HG03039 (cell line): ENCODE results near the gene TMEM8B.

Experiments used
- ATAC-seq: cut with Tn5 transposase; IDR thresholded peaks from one replicate; pipeline ENCODE4 v1.9.1; 2021; ENCODE audit warnings: mild to moderate bottlenecking, moderate library complexity; ENCODE audit not compliant: unreplicated experiment

TMEM8B gene, protein sequence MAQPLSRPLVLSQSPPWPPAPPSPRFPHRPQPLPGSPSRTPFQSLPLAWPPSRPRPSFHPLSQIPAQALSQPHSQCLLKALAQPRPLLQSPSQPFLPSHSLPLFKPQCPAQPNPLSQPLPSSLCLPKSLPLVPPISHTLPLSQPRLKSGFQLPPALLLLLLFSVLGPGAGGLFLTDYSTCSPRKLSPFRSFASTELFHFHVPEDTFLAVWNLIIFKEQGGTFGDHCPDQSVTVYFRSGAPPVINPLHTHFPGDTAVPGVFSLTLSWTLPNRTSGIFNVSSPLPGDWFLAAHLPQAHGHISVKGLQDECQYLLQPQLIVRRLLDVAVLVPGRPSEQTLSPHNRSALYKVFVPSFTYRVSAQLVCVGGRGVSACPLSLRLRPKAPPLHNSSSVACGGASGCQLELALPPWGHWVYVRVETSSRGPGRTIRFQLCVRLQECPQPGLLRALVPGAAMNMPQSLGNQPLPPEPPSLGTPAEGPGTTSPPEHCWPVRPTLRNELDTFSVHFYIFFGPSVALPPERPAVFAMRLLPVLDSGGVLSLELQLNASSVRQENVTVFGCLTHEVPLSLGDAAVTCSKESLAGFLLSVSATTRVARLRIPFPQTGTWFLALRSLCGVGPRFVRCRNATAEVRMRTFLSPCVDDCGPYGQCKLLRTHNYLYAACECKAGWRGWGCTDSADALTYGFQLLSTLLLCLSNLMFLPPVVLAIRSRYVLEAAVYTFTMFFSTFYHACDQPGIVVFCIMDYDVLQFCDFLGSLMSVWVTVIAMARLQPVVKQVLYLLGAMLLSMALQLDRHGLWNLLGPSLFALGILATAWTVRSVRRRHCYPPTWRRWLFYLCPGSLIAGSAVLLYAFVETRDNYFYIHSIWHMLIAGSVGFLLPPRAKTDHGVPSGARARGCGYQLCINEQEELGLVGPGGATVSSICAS

GRCh38 chr9:35829084-35829763 lies at the start of gene TMEM8B:
Gene TMEM8B, plus strand, starts transcription at chr9:35829228. Its CDS starts 220 bp downstream, at chr9:35829448.
- peak; percentile 65 for ATAC-seq

GRCh38 chr9:35781066-35781465 lies 48.0 kb upstream of the TMEM8B start:
- no peak for ATAC-seq

DNA sequence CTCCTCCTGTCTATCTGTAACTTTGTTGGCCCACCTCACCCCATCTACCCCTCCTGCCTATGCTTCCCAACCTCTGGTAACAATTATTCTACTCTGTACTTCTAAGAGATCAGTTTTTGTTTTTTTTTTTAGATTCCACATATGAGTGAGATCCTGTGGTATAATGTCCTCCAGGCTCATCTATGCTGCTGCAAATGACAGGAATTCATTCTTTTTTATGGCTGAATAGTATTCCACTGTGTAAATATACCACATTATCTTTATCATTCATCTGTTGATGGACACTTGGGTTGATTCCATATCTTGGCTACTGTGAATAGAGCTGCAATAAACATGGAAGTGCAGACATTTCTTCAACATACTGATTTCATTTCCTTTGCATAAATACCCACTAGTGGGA lies 45.6 kb upstream of the TMEM8B start:
- ATAC-seq: no peak

DNA sequence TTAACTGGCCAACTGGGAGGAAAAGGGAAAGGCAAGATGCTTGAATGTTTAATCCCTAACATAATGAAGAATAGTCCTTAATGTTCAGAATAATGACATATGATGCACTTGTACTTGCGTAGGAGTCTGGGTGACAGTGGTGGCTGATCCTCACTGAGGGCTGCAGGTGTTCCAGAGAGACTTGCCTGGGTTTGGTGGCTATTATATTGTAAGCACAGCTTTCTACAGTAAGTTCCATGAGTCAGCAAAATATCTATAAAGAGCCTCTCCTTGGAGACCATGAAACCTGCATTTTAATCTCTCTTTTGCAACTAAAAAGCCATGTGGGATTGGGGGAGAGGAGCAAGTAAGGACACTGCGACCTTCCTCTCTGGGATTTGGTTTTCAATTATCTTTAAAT lies 39.5 kb upstream of the TMEM8B start:
- ATAC-seq: no peak

DNA sequence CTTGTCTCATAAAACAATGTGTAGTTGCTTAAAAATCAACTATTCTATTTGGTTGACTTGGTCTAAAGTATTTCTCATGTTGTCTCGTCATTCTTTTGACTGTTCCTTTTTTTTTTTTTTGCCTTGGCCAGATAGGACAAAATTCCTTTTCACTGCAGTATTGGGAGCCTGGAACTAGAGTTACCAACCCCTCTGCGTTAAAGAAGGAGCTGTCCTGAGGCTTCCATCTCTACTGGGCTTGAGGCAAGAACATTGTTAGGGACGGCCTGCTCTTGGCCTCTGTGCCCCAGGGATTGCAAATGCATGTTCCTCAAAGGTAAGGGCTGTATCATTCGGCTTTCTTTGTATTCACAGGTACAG lies 39.0 kb upstream of the TMEM8B start:
- no peak for ATAC-seq

DNA sequence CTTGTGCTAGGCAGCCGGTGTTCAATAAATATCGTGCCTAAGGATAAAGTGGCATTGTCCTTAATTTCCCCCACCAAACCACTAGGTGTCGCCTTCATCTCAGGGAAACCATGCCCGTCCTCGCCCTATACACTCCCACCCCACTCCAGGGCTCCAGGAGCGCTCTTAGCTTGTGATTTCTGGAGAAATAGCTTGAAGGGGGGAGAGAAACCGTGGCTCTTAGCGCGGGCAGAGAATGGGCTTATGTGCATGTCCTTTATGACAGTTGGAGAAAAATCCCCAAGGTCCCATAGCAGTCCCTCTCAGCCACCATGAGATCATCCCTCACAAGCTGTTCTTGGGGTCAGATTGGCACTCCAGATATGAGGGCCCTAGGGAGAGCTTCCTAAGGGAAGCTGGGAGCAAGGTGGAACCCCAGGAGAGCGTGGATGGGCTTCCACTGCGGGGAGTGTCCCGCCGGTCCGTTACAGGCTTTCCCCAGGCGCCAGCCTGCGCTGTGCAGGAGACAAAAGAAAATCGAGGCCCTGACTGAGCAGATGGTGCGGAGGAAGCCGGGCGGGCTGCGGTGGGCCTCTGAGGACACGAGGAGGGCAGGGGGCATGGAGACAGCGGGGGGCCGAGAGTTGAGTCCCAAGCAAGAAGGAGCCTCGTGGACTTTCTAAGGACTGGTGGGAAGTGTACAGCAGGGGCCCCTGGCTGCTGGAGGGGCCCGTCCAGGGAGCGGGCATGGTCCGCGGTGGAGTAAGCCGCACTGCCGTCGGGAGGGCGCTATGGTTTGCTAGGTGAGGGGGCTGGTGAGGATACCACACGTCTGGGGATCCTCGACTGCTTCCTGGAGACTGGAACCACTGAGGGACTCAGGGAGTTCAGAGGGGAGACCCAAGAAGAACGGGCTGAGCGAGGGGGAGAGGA lies 38.4 kb upstream of the TMEM8B start:
- no peak for ATAC-seq

GRCh38 chr9:35791297-35791921 lies 37.6 kb upstream of the TMEM8B start, which contains the start of gene NPR2:
Gene NPR2, plus strand, starts transcription at chr9:35791591. Its CDS starts 818 bp downstream, at chr9:35792409.
- no peak for ATAC-seq

DNA sequence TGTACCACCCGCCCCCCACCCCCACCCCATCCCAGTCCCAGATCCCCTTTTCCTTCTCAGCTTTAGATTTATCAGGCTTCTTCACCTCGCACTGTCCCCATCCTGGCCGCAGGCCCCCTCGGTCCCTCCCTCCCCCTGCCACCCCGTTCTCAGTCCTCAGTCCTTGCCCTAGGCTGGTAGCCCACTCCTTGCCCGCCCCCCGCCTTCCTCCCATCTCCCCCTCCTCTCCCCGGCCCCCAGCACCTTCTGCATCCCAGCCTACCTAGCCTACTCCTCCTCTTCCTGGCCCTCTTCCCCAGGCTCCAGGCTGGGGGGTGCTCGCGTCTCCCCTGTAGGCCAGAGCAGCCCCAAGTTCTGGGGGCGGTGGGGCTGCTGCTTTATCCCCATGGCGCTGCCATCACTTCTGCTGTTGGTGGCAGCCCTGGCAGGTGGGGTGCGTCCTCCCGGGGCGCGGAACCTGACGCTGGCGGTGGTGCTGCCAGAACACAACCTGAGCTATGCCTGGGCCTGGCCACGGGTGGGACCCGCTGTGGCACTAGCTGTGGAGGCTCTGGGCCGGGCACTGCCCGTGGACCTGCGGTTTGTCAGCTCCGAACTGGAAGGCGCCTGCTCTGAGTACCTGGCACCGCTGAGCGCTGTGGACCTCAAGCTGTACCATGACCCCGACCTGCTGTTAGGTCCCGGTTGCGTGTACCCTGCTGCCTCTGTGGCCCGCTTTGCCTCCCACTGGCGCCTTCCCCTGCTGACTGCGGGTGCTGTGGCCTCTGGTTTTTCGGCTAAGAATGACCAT lies 36.8 kb upstream of the TMEM8B start:
- ATAC-seq: no peak

- no peak for ATAC-seq
Measured at GRCh38 chr9:35792826-35793225, 36.2 kb upstream of the TMEM8B start.

GRCh38 chr9:35793461-35793860 lies 35.6 kb upstream of the TMEM8B start:
- no peak for ATAC-seq

GRCh38 chr9:35795695-35796094 lies 33.3 kb upstream of the TMEM8B start:
- no peak for ATAC-seq

GRCh38 chr9:35797311-35798109 lies 31.5 kb upstream of the TMEM8B start:
- ATAC-seq: no peak

- no peak for ATAC-seq
Measured at GRCh38 chr9:35798658-35799374, 30.2 kb upstream of the TMEM8B start.

DNA sequence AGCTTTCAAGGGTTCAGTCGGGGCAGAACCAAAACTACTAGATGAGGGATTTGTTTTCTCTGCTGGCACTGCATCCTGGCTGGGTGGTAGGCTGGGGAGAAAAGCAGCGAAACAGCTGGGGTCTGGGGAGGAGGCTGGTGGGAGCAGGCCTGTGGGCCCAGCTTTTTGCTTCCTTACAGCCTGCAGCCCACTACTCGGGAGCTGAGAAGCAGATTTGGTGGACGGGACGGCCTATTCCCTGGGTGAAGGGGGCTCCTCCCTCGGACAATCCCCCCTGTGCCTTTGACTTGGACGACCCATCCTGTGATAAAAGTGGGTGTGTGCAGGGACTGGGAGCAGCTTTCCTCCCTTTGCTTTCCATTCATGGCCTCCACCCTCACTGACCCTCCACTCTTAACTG lies 28.5 kb upstream of the TMEM8B start:
- no peak for ATAC-seq

DNA sequence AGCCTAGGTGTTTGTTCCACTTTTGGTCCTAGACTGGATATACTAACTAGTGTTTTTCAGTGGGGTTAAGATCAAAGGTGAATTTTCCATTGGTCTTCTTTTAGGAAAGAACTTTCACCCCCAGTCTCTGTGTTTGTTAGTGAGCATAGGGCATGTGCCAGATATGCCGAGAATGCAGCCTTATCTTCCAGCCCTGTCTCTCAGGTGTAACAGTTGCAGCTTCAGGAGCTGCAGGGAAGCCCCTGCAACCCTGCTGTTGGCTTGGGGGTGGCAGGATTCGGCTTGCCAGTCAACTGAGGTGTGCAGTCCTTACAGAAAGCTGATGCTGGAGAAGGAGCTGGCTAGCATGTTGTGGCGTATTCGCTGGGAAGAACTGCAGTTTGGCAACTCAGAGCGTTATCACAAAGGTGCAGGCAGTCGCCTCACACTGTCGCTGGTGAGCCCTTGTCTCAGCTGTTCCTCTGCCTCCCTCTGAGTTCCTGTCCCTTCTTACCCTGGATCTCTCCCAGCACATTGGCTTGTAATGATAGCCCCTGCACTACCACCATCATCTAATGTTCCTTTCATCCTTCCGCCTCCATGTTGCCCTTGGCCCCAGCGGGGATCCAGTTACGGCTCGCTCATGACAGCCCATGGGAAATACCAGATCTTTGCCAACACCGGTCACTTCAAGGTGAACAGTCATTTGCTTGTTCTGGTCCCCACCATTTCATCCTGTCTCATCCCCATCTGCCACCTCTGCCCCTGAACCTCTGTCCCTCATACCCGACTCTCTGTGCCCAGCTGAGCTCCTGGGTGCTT lies 27.5 kb upstream of the TMEM8B start:
- ATAC-seq: no peak

GRCh38 chr9:35806101-35806500 lies 22.9 kb upstream of the TMEM8B start:
- ATAC-seq: no peak

- no peak for ATAC-seq
Measured at GRCh38 chr9:35808433-35808832, 20.6 kb upstream of the TMEM8B start.
